WERI-Rb-1 (cell line): ENCODE data around the gene HOXC13.

ENCODE experiments used
- DNase-seq: peaks from one replicate; pipeline ENCODE4 v3.0.0-alpha.2; 2020
- H3K27ac ChIP-seq: fragments of 250-450 bp; sonication (Bioruptor Pico); 2 replicates; pipeline ENCODE4 v1.5.1; 2020; ENCODE audit warnings: mild to moderate bottlenecking, moderate library complexity
- H3K27me3 ChIP-seq: fragments of 250-450 bp; sonication (Bioruptor Pico); 2 replicates; pipeline ENCODE4 v1.5.1; 2021; ENCODE audit warnings: mild to moderate bottlenecking, low read depth, moderate library complexity; ENCODE audit not compliant: insufficient read depth, severe bottlenecking
- H3K36me3 ChIP-seq: fragments of 250-450 bp; sonication (Bioruptor Pico); 2 replicates; pipeline ENCODE4 v1.5.1; 2020; ENCODE audit warnings: mild to moderate bottlenecking, moderate library complexity
- H3K4me3 ChIP-seq: 2 replicates; pipeline ENCODE4 v1.5.1; 2011; ENCODE audit warnings: low read depth, mild to moderate bottlenecking, control low read depth, low read length
- H3K9me3 ChIP-seq: fragments of 250-450 bp; sonication (Bioruptor Pico); 2 replicates; pipeline ENCODE4 v1.5.1; 2021; ENCODE audit warnings: mild to moderate bottlenecking, moderate library complexity; ENCODE audit not compliant: severe bottlenecking
- CTCF ChIP-seq: IDR thresholded peaks from 2 replicates; pipeline ENCODE4 v1.5.1; 2011; ENCODE audit warnings: low read depth, mild to moderate bottlenecking, control low read depth, inconsistent platforms, low read length

Gene HOXC13

GRCh38 chr12:53976172-53976822 is 37.7 kb downstream of the HOXC13 start:
- H3K9me3 ChIP-seq, result peaks cover 4% of the 10 kb centered on the region
- no peak for DNase-seq
- H3K27me3 ChIP-seq, result no peaks in the 10 kb centered on the region
- no peak overlapping the region for H3K4me3 ChIP-seq
- TF ChIP-seq CTCF, result no peak
- no peak overlapping the region for H3K27ac ChIP-seq
- no peaks in the 10 kb centered on the region for H3K36me3 ChIP-seq

GRCh38 chr12:53976823-53977595 is 38.4 kb downstream of the HOXC13 start:
- Histone ChIP-seq H3K9me3 (peaks cover 4% of the 10 kb centered on the region), H3K36me3 (no peaks in the 10 kb centered on the region), H3K27me3 (no peaks in the 10 kb centered on the region), H3K4me3 (no peak overlapping the region), H3K27ac (no peak overlapping the region)
- no peak for DNase-seq
- TF ChIP-seq CTCF, result no peak

- H3K36me3 ChIP-seq, result no peaks in the 10 kb centered on the region
- no peak for TF ChIP-seq CTCF
- H3K27me3 ChIP-seq, result no peaks in the 10 kb centered on the region
- peak overlapping the region; percentile 4; the same call in 1 of the 2 replicates for H3K4me3 ChIP-seq
- peaks cover 4% of the 10 kb centered on the region for H3K9me3 ChIP-seq
- peak; percentile 39 for DNase-seq
- peak overlapping the region; percentile 64 for H3K27ac ChIP-seq
Observed at GRCh38 chr12:53977596-53978445, 39.2 kb downstream of the HOXC13 start.

GRCh38 chr12:53978477-53979356 is 40.1 kb downstream of the HOXC13 start:
- Histone ChIP-seq H3K27me3 (no peaks in the 10 kb centered on the region), H3K36me3 (no peaks in the 10 kb centered on the region), H3K4me3 (no peak overlapping the region), H3K9me3 (peaks cover 4% of the 10 kb centered on the region), H3K27ac (no peak overlapping the region)
- TF ChIP-seq CTCF, result no peak
- no peak for DNase-seq

- no peak for TF ChIP-seq CTCF
- no peak overlapping the region for H3K27ac ChIP-seq
- peaks cover 4% of the 10 kb centered on the region for H3K9me3 ChIP-seq
- no peak overlapping the region for H3K4me3 ChIP-seq
- DNase-seq, result no peak
- no peaks in the 10 kb centered on the region for H3K27me3 ChIP-seq
- H3K36me3 ChIP-seq, result no peaks in the 10 kb centered on the region
Observed at GRCh38 chr12:53980104-53980801, 41.6 kb downstream of the HOXC13 start.
